IPS-NIHi11 (cell line): ENCODE results near the gene PPP1R13B.

Experiments used
- DNase-seq: peaks from one replicate; pipeline ENCODE4 v3.0.0; 2012; ENCODE audit warnings: mixed read lengths, low spot score

Gene PPP1R13B

DNA sequence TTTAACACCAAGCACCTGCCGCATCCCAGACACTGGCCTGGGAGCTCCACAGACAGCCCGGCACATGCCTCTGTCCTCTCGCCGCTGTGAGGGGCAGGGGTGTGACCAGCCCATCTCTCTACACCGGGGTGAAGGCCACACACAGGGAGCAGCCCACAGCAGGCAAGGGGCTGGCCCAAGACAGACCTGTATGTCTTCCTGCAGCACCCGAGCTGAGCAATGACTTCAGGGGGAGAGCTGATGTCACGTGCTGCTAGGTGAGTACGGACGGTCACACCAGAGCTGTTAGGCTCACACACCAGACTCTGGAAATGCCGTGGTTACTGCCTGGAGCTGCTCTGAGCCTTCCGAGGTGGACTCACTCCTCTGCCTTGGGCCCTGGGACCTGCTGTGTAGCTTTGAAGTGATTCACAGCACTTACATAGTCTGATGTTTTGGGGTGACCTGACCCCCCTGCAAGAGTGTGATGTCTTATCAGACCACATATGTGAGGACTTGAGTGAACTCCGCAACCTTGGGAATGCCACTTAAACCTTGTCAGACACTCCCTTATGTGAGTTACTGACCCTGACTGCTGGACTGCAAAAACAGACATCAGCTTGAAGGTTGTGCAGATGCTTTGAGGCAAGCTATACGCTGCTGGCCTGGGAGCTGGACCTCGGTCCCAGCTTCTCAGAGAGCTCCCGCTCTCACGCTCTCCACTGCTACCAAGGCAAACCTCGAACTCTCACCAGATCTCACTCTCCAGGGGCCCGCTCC, 133.9 kb downstream of the PPP1R13B start:
- no peak for DNase-seq

DNA sequence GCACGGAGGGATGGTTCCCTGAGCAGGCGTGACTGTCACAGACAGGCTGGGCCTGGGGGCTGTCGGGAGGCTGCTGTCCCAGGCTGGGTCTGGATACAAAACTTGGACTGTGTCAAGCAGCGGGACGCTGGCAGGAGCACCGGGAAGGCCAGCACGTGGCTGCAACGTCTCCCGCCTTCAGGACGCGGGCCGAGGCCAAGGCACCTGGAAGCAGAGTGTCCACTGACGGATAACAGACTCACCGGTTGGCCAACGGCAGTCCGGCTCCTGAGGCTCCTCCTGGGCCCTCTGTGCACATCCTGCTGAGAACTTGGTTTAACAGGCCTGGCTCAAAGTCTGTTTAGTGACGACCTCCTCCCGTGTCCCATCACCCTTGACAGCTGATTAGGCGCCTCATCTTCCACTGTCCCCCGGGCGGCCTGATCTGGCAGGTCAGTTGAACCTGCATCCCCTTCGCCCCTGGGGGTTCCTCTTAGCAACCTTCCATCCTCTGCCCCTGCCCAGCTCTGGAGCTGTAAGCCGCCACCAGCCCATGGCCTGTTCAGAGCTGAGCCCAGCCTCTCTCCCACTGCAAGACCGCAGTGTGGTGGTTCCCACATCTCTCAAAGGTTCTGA, 134.6 kb downstream of the PPP1R13B start:
- no peak for DNase-seq

- DNase-seq: no peak
Observed at GRCh38 chr14:103711516-103712431, 135.6 kb downstream of the PPP1R13B start.

GRCh38 chr14:103710771-103711377, 136.5 kb downstream of the PPP1R13B start:
- no peak for DNase-seq

DNA sequence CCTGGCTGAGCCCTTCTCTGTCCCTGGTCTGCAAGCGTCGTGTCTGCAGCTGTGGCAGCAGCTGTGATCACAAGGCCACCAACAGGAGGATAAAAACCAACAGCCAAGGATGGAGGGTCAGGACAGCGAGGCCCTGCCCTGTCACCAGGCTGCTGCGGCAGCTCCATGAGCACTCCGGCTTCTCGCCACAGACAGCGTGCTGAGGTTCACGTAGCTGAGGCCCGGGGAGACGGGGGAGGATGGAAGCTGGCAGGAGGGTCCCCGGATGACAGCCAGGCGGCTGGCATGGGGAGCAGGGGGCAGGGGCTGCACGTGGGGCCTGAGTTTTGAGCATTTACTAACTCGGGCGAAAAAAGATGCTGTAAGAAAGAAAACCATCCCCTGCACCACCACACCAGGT, 137.6 kb downstream of the PPP1R13B start:
- DNase-seq: no peak

DNA sequence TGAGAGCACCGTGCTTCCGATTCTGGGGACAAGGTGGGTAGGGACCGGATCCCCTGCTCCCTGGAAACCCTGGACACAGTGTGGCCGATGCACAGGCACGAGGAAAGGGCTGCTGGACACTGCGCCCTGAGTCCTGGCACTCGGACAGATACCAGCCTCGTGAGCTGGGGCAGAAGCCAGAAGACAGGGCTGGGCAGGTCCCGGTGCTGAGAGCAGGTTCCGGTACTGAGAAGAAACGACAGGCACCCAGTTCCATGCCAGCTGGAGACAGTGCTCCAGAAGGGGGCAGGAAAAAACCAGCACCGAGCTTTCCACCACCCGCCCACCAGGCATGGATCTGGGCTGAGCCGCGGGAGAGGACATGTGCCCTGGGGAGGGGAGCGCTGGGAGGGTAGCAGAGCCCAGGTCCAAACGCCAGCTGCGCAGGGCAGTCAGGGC, 138.6 kb downstream of the PPP1R13B start:
- no peak for DNase-seq

DNA sequence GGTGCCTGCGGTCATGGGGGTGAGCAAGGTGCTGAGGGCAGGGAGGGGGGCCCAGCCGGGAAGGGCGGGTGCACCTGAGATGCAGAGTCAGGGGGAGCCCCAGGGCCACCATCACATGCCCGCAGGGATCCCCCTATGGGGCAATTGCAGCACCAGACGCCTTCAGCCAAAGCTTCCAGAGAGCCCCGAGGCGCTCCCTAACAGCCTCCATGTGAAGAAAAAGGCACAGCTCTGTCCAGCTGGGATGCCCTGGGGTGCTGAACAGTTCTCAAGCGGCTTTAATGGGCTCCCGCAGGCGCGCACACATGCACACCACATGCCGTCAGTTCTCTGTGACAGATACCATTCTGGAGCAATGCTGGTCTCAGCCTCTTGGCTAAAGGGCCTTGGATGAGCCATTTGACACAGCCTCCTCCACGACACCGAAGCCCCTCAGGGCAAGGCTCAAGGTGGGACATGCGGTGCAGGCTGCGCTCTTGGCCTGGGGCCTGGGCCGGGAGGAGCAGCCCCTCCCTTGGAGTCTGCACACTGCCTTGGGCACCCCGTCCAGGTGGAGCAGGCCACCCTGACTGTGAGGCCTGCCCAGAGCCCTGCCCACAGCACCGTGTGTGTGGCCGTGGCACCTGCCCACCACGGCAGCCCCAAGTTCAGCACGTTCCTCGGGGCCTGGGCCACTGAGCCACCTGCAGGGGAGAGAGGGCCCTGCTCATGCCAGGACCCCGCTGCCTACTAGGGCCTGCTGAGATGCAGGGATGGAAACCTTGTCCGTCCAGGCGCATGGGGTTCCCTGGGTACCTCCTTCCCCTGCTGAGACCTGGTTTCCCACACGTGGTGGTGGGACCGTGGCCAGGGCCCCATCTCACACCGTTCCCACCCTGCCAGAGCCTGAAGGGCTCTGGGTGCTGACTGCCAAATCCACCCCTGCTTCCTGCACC, 139.8 kb downstream of the PPP1R13B start:
- no peak for DNase-seq

- DNase-seq: no peak
Observed at GRCh38 chr14:103706551-103707328, 140.6 kb downstream of the PPP1R13B start.

GRCh38 chr14:103705504-103706284, 141.7 kb downstream of the PPP1R13B start:
- DNase-seq: no peak

GRCh38 chr14:103705118-103705503, 142.3 kb downstream of the PPP1R13B start:
- DNase-seq: no peak

DNA sequence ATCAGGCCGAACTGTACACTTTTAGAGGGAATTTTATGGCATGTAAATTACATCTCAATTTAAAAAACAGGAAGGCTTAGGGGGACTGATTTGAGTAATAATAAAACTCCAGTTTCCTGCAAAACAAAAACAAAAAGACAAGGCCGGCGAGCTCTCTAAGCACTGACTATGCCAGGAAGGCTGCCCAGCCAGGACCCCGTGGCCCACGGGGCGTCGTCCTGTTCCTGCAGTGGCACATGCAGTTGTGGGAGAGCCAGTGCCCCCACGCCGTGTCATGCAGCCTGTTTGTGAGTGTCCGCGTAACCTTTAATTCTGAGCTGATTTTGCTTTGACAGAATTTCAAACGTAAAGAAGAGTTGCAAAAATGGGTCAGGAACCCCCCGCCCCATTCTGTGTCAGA, 142.7 kb downstream of the PPP1R13B start:
- DNase-seq: no peak

DNA sequence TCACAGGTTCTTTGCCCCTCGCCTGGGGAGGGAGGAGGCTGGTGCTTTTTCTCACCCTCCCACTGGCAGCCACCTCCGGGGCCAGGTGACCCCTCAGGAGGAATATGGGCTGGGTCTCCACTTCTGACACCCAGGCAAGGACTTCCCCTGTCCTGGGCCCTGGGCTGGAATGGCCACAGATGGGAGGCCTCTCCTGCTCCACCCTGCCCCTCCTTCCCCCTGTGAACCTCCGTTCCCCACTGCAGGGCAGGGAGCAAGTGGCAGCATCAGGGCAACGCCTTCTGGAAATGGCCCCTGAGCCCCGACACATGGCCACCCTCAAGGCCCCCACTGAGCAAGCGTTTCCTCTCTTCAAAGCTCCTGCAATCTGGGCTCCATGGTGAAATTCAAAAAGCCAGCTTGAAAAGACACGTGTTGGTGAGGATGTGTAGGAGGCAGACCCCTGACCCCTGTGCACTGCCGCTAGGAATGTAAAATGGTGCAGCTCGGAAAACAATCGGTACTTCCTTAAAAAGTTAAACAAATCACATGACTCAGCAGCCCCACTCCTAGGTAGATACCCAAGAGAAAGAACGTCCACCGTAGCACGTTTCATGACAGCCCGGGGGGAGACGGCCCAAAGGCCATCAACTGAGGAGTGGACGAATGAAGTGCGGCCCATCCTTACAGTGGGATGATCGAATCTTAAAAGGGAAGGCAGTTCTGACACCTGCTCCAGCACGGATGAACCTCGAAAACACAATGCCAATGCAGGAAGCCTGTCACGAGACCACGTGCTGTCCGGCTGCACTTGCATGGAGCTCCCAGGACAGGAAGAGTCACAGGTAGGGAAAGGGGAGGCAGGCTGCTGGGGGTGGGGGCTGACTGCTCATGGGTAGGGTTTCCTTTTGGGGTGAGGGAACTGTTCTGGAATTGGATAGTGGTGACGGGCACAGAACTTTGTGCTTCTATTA, 143.7 kb downstream of the PPP1R13B start:
- no peak for DNase-seq

- no peak for DNase-seq
Observed at GRCh38 chr14:103702497-103703432, 144.6 kb downstream of the PPP1R13B start.

DNA sequence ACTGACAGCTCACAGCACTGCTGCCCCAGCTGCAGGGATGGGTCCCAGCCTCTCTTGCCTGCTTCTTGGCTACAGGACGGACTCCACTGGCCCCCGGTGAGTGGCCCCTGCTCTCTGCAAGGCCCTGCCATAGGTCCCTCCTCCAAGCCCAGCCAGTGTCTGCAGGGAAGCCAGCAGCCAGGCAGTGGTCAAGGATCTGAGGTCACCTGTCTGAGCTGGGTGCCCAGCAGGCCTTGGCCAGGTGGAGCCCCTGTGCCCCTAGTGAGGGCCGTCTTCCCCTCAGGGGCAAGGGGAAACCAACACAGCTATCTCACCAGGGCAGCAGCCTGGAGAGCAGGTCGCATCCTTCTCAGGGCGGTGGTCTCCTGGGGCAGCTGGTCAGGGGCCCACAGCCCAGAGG, 145.3 kb downstream of the PPP1R13B start:
- no peak for DNase-seq

- DNase-seq: no peak
Observed at GRCh38 chr14:103700753-103701490, 146.5 kb downstream of the PPP1R13B start.
